Suprapubic skin (tissue), 4 donors: Measurements from ENCODE around the gene PRR18.

Experiments used
- EP300 ChIP-seq: sonication (generic); formaldehyde crosslinking; IDR thresholded peaks from one replicate; pipeline ENCODE4 v1.6.1; 2017; ENCODE audit warnings: antibody characterized with exemption
- POLR2A ChIP-seq, 2 donors: fragments of 450-650 bp; IDR thresholded peaks; one replicate each; pipeline ENCODE4 v1.6.1; 2017; ENCODE audit warnings: antibody characterized with exemption in 2 of 2, mild to moderate bottlenecking in 2 of 2, moderate library complexity in 2 of 2
- POLR2AphosphoS5 ChIP-seq, 3 donors: sonication (generic); formaldehyde crosslinking; IDR thresholded peaks; one replicate each; pipeline ENCODE4 v1.6.1; 2017; ENCODE audit warnings: antibody characterized with exemption in 3 of 3
- TF ChIP-seq, protein P1 (sequence below), 2 donors: fragments of 200-600 bp in 1 of 2; fragments of 450-650 bp in 1 of 2; sonication (generic) in 1 of 2; IDR thresholded peaks; one replicate each; pipeline ENCODE4 v1.5.1; 2016 to 2019; ENCODE audit warnings: antibody characterized with exemption in 2 of 2, mild to moderate bottlenecking in 1 of 2, moderate library complexity in 1 of 2

- TF ChIP-seq, protein P1, sequence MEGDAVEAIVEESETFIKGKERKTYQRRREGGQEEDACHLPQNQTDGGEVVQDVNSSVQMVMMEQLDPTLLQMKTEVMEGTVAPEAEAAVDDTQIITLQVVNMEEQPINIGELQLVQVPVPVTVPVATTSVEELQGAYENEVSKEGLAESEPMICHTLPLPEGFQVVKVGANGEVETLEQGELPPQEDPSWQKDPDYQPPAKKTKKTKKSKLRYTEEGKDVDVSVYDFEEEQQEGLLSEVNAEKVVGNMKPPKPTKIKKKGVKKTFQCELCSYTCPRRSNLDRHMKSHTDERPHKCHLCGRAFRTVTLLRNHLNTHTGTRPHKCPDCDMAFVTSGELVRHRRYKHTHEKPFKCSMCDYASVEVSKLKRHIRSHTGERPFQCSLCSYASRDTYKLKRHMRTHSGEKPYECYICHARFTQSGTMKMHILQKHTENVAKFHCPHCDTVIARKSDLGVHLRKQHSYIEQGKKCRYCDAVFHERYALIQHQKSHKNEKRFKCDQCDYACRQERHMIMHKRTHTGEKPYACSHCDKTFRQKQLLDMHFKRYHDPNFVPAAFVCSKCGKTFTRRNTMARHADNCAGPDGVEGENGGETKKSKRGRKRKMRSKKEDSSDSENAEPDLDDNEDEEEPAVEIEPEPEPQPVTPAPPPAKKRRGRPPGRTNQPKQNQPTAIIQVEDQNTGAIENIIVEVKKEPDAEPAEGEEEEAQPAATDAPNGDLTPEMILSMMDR (IDR thresholded peaks at IDR 0.05): no peak
- TF ChIP-seq EP300 (no peak), POLR2A (IDR thresholded peaks at IDR 0.05) (no peak), POLR2AphosphoS5 (IDR thresholded peaks at IDR 0.05) (no peak)
Observed at GRCh38 chr6:166286839-166287271, 21.3 kb downstream of the PRR18 start.
